ENCODE measurements around the gene SAMSN1. TPM values are rescaled to one million over a fixed set of nuclear protein-coding genes. Genes with fewer than 3 reads are reported as not detected.

The SAMSN1 gene
- total and polyA plus RNA-seq, 2 of the 8 experiments (the other 6 are each of a cell fraction or from before 2014, with no cell fraction given) = 0.50 to 3.0 TPM

GRCh38 chr21:14543983-14544382, 2.1 kb downstream of the SAMSN1 start (continued):
- no peak for TF ChIP-seq CHD7 (IDR thresholded peaks at IDR 0.05; ENCODE audit: insufficient replicate concordance, low read length)
- no peak for TF ChIP-seq RNF2 (IDR thresholded peaks at IDR 0.05; ENCODE audit: borderline replicate concordance, low read depth, low read length, missing control alignments, poor library complexity, severe bottlenecking)

Data from H1 (cell line).